Metanephros (tissue), 1 donor: Measurements from ENCODE around the gene KRT6C. TPM values are rescaled to one million over a fixed set of nuclear protein-coding genes. Genes with fewer than 3 reads are reported as not detected.

Experiments
- total RNA-seq: library from RNA; depleted of rRNA; stranded (reverse); fragments of >200 nt; gene quantifications from one replicate; pipeline ENCODE4 v1.2.3, GENCODE V29; 2014

The KRT6C gene
- total RNA-seq, result not detected

DNA sequence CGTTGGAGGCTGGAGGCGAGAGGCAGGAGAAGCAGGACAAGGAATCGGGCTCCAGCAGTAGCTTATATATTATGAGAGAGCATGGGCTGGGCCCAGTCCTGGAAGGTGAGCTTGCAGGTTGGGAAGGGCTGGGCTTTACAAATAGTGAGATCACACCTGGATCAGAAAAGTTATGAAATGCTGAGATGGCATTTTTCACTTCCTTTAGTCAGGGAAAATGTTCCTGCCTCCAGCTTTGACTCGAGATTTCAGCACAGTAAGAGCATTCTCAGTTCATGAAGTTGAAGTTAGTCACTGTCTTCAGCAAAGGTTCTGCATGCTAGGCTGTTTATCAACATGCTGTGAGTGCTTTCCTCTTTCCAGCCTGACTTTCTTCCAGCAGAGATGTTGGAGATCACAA is at the start of gene KRT6C:
Gene KRT6C, minus strand, starts transcription at position 38 of the 400 bp plus-strand sequence. CDS start 68 bp downstream, outside the sequence.

DNA sequence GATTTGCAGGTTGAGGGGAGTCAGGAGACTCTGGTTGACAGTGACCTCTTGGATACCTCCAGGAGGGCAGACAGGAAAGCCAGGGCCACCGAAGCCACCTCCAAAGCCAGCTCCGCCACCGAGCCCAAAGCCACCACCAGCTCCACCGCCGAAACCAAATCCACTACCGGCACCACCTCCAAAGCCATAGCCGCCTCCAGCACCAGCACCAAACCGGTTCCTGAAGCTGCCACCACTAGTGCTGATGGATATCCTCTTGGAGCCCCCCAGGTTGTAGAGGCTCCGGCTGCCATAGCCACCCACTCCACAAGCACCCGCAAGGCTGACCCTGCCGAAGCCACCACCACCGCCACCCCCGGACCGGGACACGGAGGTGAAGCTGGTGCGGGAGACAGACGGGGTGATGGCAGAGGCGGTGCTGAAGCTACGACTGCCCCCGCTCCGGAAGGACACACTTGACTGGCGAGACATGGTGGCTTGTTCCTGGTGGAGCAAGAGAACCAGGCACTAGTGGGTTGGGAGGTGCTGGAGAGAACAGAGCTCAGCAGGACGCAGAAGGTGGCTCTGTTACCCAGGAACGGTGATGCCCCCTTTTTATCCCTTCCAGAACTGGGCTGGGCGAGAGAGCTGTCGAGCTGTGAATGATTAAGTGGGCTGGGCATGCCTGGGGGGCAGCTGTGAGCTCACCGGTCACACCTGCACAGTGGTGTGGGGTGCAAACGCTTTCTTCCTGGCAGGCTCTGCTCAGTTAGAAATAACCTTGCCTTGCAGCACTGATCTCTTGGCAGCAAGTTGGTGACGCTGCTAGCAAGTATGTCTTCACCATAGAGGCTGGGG is 46.4 kb upstream of the KRT6C start, which contains the start of gene KRT5:
Gene KRT5, minus strand, starts transcription at position 569 of the 837 bp plus-strand sequence. Its CDS starts 98 bp downstream, at position 471.

GRCh38 chr12:52493172-52493571 is 19.6 kb upstream of the KRT6C start, which contains the start of gene KRT6A:
Gene KRT6A, minus strand, starts transcription at chr12:52493257. Its CDS starts 69 bp downstream, at chr12:52493188.

GRCh38 chr12:52452101-52452500 is 21.5 kb downstream of the KRT6C start, which contains the start of gene KRT6B:
Gene KRT6B, minus strand, starts transcription at chr12:52452146. Its CDS starts 68 bp downstream, at chr12:52452078.

GRCh38 chr12:52434081-52434733 is 39.4 kb downstream of the KRT6C start, which contains the start of gene KRT75:
Gene KRT75, minus strand, starts transcription at chr12:52434371. Its CDS starts 67 bp downstream, at chr12:52434304.

Other genes starting within 250 kb of the KRT6C start
- 43.1 TPM for gene KRT7, start 240.6 kb downstream of the KRT6C start, total RNA-seq
- not detected for gene KRT86, start 199.2 kb downstream of the KRT6C start, total RNA-seq
- not detected for gene KRT81, start 182.3 kb downstream of the KRT6C start, total RNA-seq
- not detected for gene KRT83, start 152.4 kb downstream of the KRT6C start, total RNA-seq
- not detected for gene KRT85, start 106.3 kb downstream of the KRT6C start, total RNA-seq
- gene KRT84, start 88.2 kb downstream of the KRT6C start, total RNA-seq, result not detected
- not detected for gene KRT82, start 67.5 kb downstream of the KRT6C start, total RNA-seq
- not detected for gene KRT75, start 39.4 kb downstream of the KRT6C start, total RNA-seq
- gene KRT6B, start 21.7 kb downstream of the KRT6C start, total RNA-seq, result not detected
- not detected for gene KRT6A, start 19.5 kb upstream of the KRT6C start, total RNA-seq
- 2.6 TPM for gene KRT5, start 46.6 kb upstream of the KRT6C start, total RNA-seq
- 0.29 TPM for gene KRT71, start 79.3 kb upstream of the KRT6C start, total RNA-seq
- gene KRT74, start 100.0 kb upstream of the KRT6C start, total RNA-seq, result not detected
- gene KRT72, start 127.7 kb upstream of the KRT6C start, total RNA-seq, result not detected
- not detected for gene KRT73, start 144.8 kb upstream of the KRT6C start, total RNA-seq
- not detected for gene KRT2, start 178.4 kb upstream of the KRT6C start, total RNA-seq
- 2.2 TPM for gene KRT1, start 206.6 kb upstream of the KRT6C start, total RNA-seq
- gene KRT77, start 229.7 kb upstream of the KRT6C start, total RNA-seq, result not detected